ENCODE results near the gene ZNF592.

ZNF592 gene

GRCh38 chr15:84812842-84813241 is 64.5 kb downstream of the ZNF592 start:
- DNase-seq = no peak

GRCh38 chr15:84813435-84813834 is 65.0 kb downstream of the ZNF592 start:
- DNase-seq = no peak

GRCh38 chr15:84813931-84814330 is 65.5 kb downstream of the ZNF592 start:
- DNase-seq = no peak

- peak; percentile 39 to 58 for DNase-seq
Observed at GRCh38 chr15:84814916-84815315, 66.5 kb downstream of the ZNF592 start.

GRCh38 chr15:84816694-84817465 is 68.5 kb downstream of the ZNF592 start, which contains the start of gene ALPK3:
Gene ALPK3 (plus strand): TSS chr15:84817356. CDS start chr15:84817453, 97 bp downstream.
- DNase-seq = no peak

GRCh38 chr15:84817466-84818081 is 69.2 kb downstream of the ZNF592 start:
- DNase-seq = no peak

- DNase-seq = no peak
Observed at GRCh38 chr15:84818261-84819131, 70.1 kb downstream of the ZNF592 start.

- no peak for DNase-seq
Observed at GRCh38 chr15:84819291-84819768, 70.9 kb downstream of the ZNF592 start.

GRCh38 chr15:84819791-84820190 is 71.4 kb downstream of the ZNF592 start:
- no peak for DNase-seq

- no peak for DNase-seq
Observed at GRCh38 chr15:84821501-84822021, 73.2 kb downstream of the ZNF592 start.

- no peak for DNase-seq
Observed at GRCh38 chr15:84822653-84823281, 74.4 kb downstream of the ZNF592 start.

GRCh38 chr15:84823282-84823878 is 75.0 kb downstream of the ZNF592 start:
- DNase-seq = no peak

- no peak for DNase-seq
Observed at GRCh38 chr15:84824260-84825007, 76.0 kb downstream of the ZNF592 start.

- peak in 1 of 2 donors; percentile 46 for DNase-seq
Observed at GRCh38 chr15:84826369-84826823, 78.0 kb downstream of the ZNF592 start.

- DNase-seq = no peak
Observed at GRCh38 chr15:84827246-84827645, 78.9 kb downstream of the ZNF592 start.

GRCh38 chr15:84828086-84828908 is 79.9 kb downstream of the ZNF592 start:
- DNase-seq = peak; percentile 66 to 74

- DNase-seq = no peak
Observed at GRCh38 chr15:84829428-84829827, 81.0 kb downstream of the ZNF592 start.

GRCh38 chr15:84830036-84830435 is 81.6 kb downstream of the ZNF592 start:
- no peak for DNase-seq

GRCh38 chr15:84831028-84831427 is 82.6 kb downstream of the ZNF592 start:
- no peak for DNase-seq

- no peak for DNase-seq
Observed at GRCh38 chr15:84831613-84832012, 83.2 kb downstream of the ZNF592 start.
